Measurements from ENCODE around the gene UNC119B. TPM values are rescaled to one million over a fixed set of nuclear protein-coding genes. Genes with fewer than 3 reads are reported as not detected.

Gene UNC119B
- total and polyA plus RNA-seq, 2 experiments from 2014 or later, result 9.9 to 51.3 TPM

DNA sequence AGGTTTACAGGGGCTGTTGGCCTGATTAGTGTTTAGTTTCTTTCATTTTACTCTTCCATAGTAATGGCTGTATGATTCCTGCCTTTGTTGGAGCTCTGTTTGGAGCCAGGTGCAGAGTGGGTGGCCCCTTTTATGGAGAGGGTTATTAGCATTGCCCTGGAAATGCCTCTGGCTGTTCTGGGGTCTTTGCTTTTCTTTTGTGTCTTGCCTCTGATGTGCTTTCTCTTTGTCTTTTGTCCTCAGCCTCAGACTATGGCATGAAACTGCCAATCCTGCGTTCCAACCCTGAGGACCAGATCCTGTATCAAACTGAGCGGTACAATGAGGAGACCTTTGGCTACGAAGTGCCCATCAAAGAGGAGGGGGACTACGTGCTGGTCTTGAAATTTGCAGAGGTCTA lies 16.4 kb upstream of the UNC119B start (continued):
- TF ChIP-seq, protein P1, sequence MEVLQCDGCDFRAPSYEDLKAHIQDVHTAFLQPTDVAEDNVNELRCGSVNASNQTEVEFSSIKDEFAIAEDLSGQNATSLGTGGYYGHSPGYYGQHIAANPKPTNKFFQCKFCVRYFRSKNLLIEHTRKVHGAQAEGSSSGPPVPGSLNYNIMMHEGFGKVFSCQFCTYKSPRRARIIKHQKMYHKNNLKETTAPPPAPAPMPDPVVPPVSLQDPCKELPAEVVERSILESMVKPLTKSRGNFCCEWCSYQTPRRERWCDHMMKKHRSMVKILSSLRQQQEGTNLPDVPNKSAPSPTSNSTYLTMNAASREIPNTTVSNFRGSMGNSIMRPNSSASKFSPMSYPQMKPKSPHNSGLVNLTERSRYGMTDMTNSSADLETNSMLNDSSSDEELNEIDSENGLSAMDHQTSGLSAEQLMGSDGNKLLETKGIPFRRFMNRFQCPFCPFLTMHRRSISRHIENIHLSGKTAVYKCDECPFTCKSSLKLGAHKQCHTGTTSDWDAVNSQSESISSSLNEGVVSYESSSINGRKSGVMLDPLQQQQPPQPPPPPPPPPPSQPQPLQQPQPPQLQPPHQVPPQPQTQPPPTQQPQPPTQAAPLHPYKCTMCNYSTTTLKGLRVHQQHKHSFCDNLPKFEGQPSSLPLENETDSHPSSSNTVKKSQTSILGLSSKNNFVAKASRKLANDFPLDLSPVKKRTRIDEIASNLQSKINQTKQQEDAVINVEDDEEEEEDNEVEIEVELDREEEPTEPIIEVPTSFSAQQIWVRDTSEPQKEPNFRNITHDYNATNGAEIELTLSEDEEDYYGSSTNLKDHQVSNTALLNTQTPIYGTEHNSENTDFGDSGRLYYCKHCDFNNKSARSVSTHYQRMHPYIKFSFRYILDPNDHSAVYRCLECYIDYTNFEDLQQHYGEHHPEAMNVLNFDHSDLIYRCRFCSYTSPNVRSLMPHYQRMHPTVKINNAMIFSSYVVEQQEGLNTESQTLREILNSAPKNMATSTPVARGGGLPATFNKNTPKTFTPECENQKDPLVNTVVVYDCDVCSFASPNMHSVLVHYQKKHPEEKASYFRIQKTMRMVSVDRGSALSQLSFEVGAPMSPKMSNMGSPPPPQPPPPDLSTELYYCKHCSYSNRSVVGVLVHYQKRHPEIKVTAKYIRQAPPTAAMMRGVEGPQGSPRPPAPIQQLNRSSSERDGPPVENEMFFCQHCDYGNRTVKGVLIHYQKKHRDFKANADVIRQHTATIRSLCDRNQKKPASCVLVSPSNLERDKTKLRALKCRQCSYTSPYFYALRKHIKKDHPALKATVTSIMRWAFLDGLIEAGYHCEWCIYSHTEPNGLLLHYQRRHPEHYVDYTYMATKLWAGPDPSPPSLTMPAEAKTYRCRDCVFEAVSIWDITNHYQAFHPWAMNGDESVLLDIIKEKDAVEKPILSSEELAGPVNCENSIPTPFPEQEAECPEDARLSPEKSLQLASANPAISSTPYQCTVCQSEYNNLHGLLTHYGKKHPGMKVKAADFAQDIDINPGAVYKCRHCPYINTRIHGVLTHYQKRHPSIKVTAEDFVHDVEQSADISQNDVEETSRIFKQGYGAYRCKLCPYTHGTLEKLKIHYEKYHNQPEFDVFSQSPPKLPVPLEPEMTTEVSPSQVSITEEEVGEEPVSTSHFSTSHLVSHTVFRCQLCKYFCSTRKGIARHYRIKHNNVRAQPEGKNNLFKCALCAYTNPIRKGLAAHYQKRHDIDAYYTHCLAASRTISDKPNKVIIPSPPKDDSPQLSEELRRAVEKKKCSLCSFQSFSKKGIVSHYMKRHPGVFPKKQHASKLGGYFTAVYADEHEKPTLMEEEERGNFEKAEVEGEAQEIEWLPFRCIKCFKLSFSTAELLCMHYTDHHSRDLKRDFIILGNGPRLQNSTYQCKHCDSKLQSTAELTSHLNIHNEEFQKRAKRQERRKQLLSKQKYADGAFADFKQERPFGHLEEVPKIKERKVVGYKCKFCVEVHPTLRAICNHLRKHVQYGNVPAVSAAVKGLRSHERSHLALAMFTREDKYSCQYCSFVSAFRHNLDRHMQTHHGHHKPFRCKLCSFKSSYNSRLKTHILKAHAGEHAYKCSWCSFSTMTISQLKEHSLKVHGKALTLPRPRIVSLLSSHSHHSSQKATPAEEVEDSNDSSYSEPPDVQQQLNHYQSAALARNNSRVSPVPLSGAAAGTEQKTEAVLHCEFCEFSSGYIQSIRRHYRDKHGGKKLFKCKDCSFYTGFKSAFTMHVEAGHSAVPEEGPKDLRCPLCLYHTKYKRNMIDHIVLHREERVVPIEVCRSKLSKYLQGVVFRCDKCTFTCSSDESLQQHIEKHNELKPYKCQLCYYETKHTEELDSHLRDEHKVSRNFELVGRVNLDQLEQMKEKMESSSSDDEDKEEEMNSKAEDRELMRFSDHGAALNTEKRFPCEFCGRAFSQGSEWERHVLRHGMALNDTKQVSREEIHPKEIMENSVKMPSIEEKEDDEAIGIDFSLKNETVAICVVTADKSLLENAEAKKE (CRISPR knock-in tag; IDR thresholded peaks at IDR 0.05), result no peak
- TF ChIP-seq EZH2phosphoT487 (IDR thresholded peaks at IDR 0.05; ENCODE audit: unreplicated experiment) (no peak), NANOG (IDR thresholded peaks at IDR 0.05; ENCODE audit: borderline replicate concordance) (no peak), STAT1 (IDR thresholded peaks at IDR 0.05; ENCODE audit: unreplicated experiment) (no peak), POLR2AphosphoS5 (IDR thresholded peaks at IDR 0.05; ENCODE audit: low read depth) (no peak), CREB1 (CRISPR knock-in tag; IDR thresholded peaks at IDR 0.05; ENCODE audit: low read depth) (no peak), ZNF114 (CRISPR knock-in tag; IDR thresholded peaks at IDR 0.05) (no peak)

GRCh38 chr12:120696626-120697025 lies 13.6 kb upstream of the UNC119B start:
- H3K79me2 ChIP-seq (replicated peaks; ENCODE audit: insufficient read depth), result peaks cover 61% of the 10 kb centered on the region
- no peaks in the 10 kb centered on the region for H3K27me3 ChIP-seq (ENCODE audit: insufficient read depth)
- H3K9me2 ChIP-seq (ENCODE audit: insufficient read depth), result no peaks in the 10 kb centered on the region
- H3K4me3 Mint-ChIP-seq, result no peak overlapping the region
- H2AFZ ChIP-seq, result no peak overlapping the region
- H3F3A ChIP-seq (replicated peaks; ENCODE audit: low read depth), result peaks cover 15% of the 10 kb centered on the region; the same call in 1 of the 2 replicates
- no peak overlapping the region for H3K4me3 ChIP-seq
- peaks cover 29% of the 10 kb centered on the region for H3K4me1 ChIP-seq (ENCODE audit: insufficient read depth)
- DNase-seq (ENCODE audit: low spot score) (no peak), ATAC-seq (no peak)
- peaks cover 3% of the 10 kb centered on the region for H3K27me3 Mint-ChIP-seq (ENCODE audit: insufficient read depth, low read depth, poor library complexity)
- peaks cover 72% of the 10 kb centered on the region for H3K36me3 Mint-ChIP-seq (ENCODE audit: low read depth)
- peaks cover 38% of the 10 kb centered on the region for H4K20me1 ChIP-seq (replicated peaks; ENCODE audit: insufficient read depth)
- H3K9me3 Mint-ChIP-seq, result no peaks in the 10 kb centered on the region
- no peak overlapping the region for H3K27ac Mint-ChIP-seq
- no peak overlapping the region for H3K27ac ChIP-seq (ENCODE audit: low read depth)
- TF ChIP-seq REST (IDR thresholded peaks at IDR 0.05; ENCODE audit: unreplicated experiment), result no peak
- peaks cover 25% of the 10 kb centered on the region for H3K4me1 Mint-ChIP-seq
- peaks cover 52% of the 10 kb centered on the region for H3K36me3 ChIP-seq (ENCODE audit: insufficient read depth)
- H3K4me2 ChIP-seq, result no peak overlapping the region
